Measurements from ENCODE around the gene RD3L. TPM values are rescaled to one million over a fixed set of nuclear protein-coding genes. Genes with fewer than 3 reads are reported as not detected.

The RD3L gene
- total RNA-seq, 4 donors from 2014 or later: not detected

GRCh38 chr14:103910262-103910935 lies 31.9 kb downstream of the RD3L start:
- Histone ChIP-seq H3K4me3 (no peak overlapping the region), H3K27ac (peak overlapping the region in 2 of 4 donors; percentile 26 to 41), H3K27me3 (no peaks in the 10 kb centered on the region), H3K4me1 (peaks cover 0 to 14% (median 2%) of the 10 kb centered on the region in 4 donors), H3K36me3 (peaks cover 0 to 48% (median 12%) of the 10 kb centered on the region in 3 donors), H3K9me3 (no peaks in the 10 kb centered on the region)
- DNase-seq (ENCODE audit: low spot score in 2 of 2): peak; percentile 54 to 71
- 26 to 27% methylated on average over 20 of the region's 20 CpGs for WGBS, 2 donors
- TF ChIP-seq POLR2A (IDR thresholded peaks at IDR 0.05) (no peak), CTCF (IDR thresholded peaks at IDR 0.05) (peak; percentile 72 to 84 (median 73)), EP300 (IDR thresholded peaks at IDR 0.05) (peak in 1 of 2 donors; percentile 32)

- no peaks in the 10 kb centered on the region for H3K27me3 ChIP-seq
- no peak overlapping the region for H3K4me3 ChIP-seq
- H3K4me1 ChIP-seq: peaks cover 0 to 14% (median 2%) of the 10 kb centered on the region in 4 donors
- peak overlapping the region in 2 of 4 donors; percentile 26 to 41 for H3K27ac ChIP-seq
- no peaks in the 10 kb centered on the region for H3K9me3 ChIP-seq
- no peak for TF ChIP-seq POLR2A (IDR thresholded peaks at IDR 0.05)
- no peak for TF ChIP-seq EP300 (IDR thresholded peaks at IDR 0.05)
- WGBS, 2 donors: 81 to 83% methylated on average over 21 to 25 of the region's 26 CpGs
- H3K36me3 ChIP-seq: peaks cover 0 to 41% (median 12%) of the 10 kb centered on the region in 3 donors
- no peak for DNase-seq (ENCODE audit: low spot score in 2 of 2)
Observed at GRCh38 chr14:103909531-103910261, 32.6 kb downstream of the RD3L start.

DNA sequence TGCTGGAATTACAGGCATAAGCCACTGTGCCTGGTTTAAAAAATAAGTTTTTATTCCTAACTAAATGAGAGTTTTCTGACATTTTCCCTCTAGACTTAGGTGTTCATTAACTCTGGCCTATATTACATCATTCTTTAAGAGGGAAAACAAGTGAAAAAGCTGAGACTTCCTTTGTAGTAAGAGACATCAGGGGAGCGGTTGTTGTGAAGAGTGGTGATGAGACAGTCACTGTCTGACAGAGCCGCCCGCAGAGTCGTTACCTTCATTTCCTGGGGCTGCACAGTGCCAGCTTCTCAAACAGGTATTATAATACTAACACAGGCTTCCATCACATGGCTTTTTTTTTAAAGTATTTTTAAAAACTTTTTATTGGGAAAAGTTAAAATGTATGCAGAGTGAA lies 33.7 kb downstream of the RD3L start:
- DNase-seq (ENCODE audit: low spot score in 2 of 2): no peak
- no peak for TF ChIP-seq EP300 (IDR thresholded peaks at IDR 0.05)
- no peak for TF ChIP-seq CTCF (IDR thresholded peaks at IDR 0.05)
- no peak for TF ChIP-seq POLR2A (IDR thresholded peaks at IDR 0.05)
- peaks cover 0 to 30% (median 5%) of the 10 kb centered on the region in 3 donors for H3K36me3 ChIP-seq
- H3K4me3 ChIP-seq: no peak overlapping the region
- H3K9me3 ChIP-seq: no peaks in the 10 kb centered on the region
- no peak overlapping the region for H3K27ac ChIP-seq
- no peaks in the 10 kb centered on the region for H3K27me3 ChIP-seq
- H3K4me1 ChIP-seq: peaks cover 0 to 14% (median 2%) of the 10 kb centered on the region in 4 donors
- 93 to 96% methylated on average over 4 of the region's 4 CpGs for WGBS, 2 donors

GRCh38 chr14:103905842-103906456 lies 36.4 kb downstream of the RD3L start:
- Histone ChIP-seq H3K4me3 (no peak overlapping the region), H3K36me3 (peaks cover 0 to 4% (median 0%) of the 10 kb centered on the region in 3 donors), H3K27me3 (no peaks in the 10 kb centered on the region), H3K9me3 (no peaks in the 10 kb centered on the region), H3K27ac (no peak overlapping the region), H3K4me1 (peaks cover 0 to 14% (median 2%) of the 10 kb centered on the region in 4 donors)
- TF ChIP-seq EP300 (IDR thresholded peaks at IDR 0.05) (no peak), POLR2A (IDR thresholded peaks at IDR 0.05) (no peak), CTCF (IDR thresholded peaks at IDR 0.05) (no peak)
- WGBS, 2 donors: 42 to 54% methylated on average over 22 of the region's 22 CpGs
- DNase-seq (ENCODE audit: low spot score in 2 of 2): no peak

DNA sequence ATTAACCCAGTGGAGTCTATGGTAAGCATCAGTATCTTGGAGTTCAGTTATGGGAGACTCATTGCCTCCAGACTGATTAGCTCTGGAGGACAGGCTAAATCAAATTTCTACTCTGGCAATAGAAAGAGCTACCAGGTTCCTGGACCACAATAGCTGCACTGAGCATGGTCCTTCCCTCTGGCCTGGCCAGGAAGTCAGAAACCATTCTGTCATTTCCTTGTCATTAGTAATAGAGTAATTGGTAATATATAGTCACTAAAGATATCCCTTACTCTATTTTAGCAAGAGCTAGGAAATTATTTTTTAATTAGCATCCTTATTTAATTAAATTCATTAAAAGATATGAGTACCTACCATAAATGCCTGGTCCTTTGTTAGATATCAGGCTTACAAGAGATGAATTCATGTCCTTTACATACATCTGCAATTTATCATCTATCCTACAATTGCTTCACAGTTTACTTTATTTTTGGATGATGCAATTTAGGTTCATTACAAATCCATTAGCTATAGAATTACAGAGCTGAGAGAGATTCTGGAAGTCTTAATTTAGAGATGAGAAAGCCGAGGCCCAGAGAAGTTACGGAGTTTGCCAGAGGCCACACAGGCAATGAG lies 37.7 kb downstream of the RD3L start:
- TF ChIP-seq EP300 (IDR thresholded peaks at IDR 0.05) (no peak), POLR2A (IDR thresholded peaks at IDR 0.05) (no peak), CTCF (IDR thresholded peaks at IDR 0.05) (no peak)
- Histone ChIP-seq H3K27ac (no peak overlapping the region), H3K4me1 (peaks cover 0 to under 1% (median 0%) of the 10 kb centered on the region in 4 donors), H3K36me3 (no peaks in the 10 kb centered on the region), H3K9me3 (no peaks in the 10 kb centered on the region), H3K27me3 (no peaks in the 10 kb centered on the region), H3K4me3 (no peak overlapping the region)
- 88 to 98% methylated on average over 2 of the region's 2 CpGs for WGBS, 2 donors
- no peak for DNase-seq (ENCODE audit: low spot score in 2 of 2)

Measured in tibial nerve (tissue), 4 donors.